Measurements from ENCODE around the gene EPB41. TPM values are rescaled to one million over a fixed set of nuclear protein-coding genes. Genes with fewer than 3 reads are reported as not detected.
"Not testable (repeated sequence)": the region's sequence is repeated elsewhere in the genome, so short reads cannot be mapped to it uniquely, and the experiment has no call there.

Gene EPB41
- total and polyA plus RNA-seq, 2 of the 4 experiments (the other 2 are of a cell fraction): 4.6 to 10.0 TPM

- H2BK20ac ChIP-seq (ENCODE audit: low read depth, low read length); dilution Hi-C loops (cut with HindIII; ENCODE audit: low sequenced_read_pairs, unreplicated experiment); H2AK9ac ChIP-seq (replicated peaks; ENCODE audit: low read depth, low read length, poor library complexity); H4K8ac ChIP-seq (ENCODE audit: low read depth in 2 of 2, low read length in 2 of 2); H2AK5ac ChIP-seq (ENCODE audit: low read depth, low read length); H3K4me3 ChIP-seq (ENCODE audit: insufficient read depth, low read depth, low read length); H2BK5ac ChIP-seq (ENCODE audit: low read depth, low read length, poor library complexity, severe bottlenecking); POLR2A ChIA-PET (ENCODE audit: unreplicated experiment); H3K9me1 ChIP-seq (ENCODE audit: insufficient read depth, low read length); H3K9me3 ChIP-seq (ENCODE audit: control insufficient read depth, insufficient read depth, low read length); H4K5ac ChIP-seq (ENCODE audit: low read depth, low read length); H3K14ac ChIP-seq (replicated peaks; ENCODE audit: low read depth, low read length); H3K36me3 ChIP-seq (ENCODE audit: control insufficient read depth, insufficient read depth, low read length); H3K56ac ChIP-seq (ENCODE audit: extremely low read depth, insufficient read depth, low read length); H4K20me1 ChIP-seq (ENCODE audit: insufficient read depth, low read length); H3K27ac ChIP-seq (ENCODE audit: insufficient read depth, low read length); H2AFZ ChIP-seq (replicated peaks; ENCODE audit: low read length, poor library complexity); DNase-seq; H3K79me1 ChIP-seq (ENCODE audit: low read depth in 1 of 2, low read length in 2 of 2); ATAC-seq (ENCODE audit: low read depth); BruUV-seq (replicated peaks); H3K18ac ChIP-seq (ENCODE audit: low read depth, low read length); H3K27me3 ChIP-seq (ENCODE audit: control insufficient read depth, insufficient read depth, low read length); H3K9ac ChIP-seq (ENCODE audit: low read depth, low read length); H3K23ac ChIP-seq (ENCODE audit: low read depth, low read length); H2BK15ac ChIP-seq (ENCODE audit: low read depth, low read length); H3K4me1 ChIP-seq (ENCODE audit: control insufficient read depth, insufficient read depth, low read length); H2BK120ac ChIP-seq (ENCODE audit: low read depth, low read length); H3K4ac ChIP-seq (ENCODE audit: low read depth, low read length); H4K91ac ChIP-seq (ENCODE audit: insufficient read depth, low read depth, low read length); H3K4me2 ChIP-seq (ENCODE audit: low read depth, low read length): not testable (repeated sequence)
- in situ Hi-C loops (cut with MboI; ENCODE audit: low sequenced_read_pairs): loop anchor here (5.0 kb wide), 1 partner anchor 223 kb away; no protein-coding TSS in a partner anchor
- no CpG with 5 or more reads among the region's 5 CpGs for WGBS, 2 experiments (ENCODE audit: extremely low coverage in 2 of 2, insufficient read length in 1 of 2)
- intact Hi-C loops (cut with micrococcal nuclease): loop anchor here (5.0 kb wide), 1 partner anchor 358 kb away; no protein-coding TSS in a partner anchor
- CTCF ChIA-PET: interaction anchor here (5.2 kb wide), 1 partner anchor 91 kb away, joined by 68 read pairs; no protein-coding TSS in a partner anchor
Measured at GRCh38 chr1:28875134-28875533, 39.2 kb upstream of the EPB41 start.

Measured in IMR-90 (cell line).